NOMO-1 treated with dmso at 0.1 percent for 144 hours (cell line): ENCODE measurements around the gene ZBTB16.

Experiments used
- DNase-seq: peaks from one replicate; lab custom pipeline; 2025; ENCODE audit not compliant: unreplicated experiment; lab: John Stamatoyannopoulos, UW

Gene ZBTB16

DNA sequence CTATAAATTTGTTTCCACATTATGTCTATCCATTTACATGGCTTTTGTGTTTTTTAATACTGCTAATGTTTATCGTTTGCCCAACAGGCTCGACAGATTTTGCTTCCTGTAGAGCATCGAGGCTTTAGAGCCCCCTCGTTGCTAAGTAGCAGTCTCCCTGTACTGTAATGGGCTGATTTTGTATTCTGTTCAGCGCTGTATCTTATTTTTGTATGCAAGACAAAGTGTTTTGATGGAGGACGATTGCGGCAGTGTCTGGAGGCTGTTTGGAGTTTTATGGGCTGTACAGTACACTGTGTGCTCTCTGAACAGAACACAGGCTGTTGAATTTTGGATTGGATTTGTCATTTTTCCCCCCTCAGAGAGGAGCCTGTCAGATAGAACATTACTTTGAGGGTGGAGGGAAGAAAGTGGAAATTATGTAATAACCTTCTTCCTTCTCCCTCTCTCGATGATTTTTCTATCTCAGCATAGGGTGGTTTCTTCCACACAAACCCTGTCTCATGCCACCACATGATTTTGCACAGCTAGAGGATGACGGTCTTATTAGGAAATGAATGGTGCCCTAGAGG is 104.4 kb downstream of the ZBTB16 start:
- no peak for DNase-seq

DNA sequence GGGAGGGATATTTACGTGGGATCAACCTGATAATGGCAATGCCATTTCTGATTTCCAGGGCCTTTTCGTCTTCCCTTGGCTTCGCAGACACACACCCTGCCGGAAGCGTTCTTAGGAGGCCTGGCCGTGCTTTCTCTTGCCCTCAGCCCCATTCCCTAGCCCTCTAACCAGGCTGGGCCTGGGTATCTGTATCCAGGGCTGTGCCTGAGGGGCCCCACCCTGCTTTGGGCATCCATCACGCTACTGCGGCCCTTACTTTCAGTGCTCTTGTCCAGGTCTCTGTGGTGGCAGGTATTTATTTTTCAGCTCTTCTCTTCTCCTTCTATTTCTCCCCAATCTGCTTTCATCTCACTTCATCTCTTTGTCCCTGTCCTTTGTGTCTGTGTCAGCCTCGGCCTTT is 105.0 kb downstream of the ZBTB16 start:
- no peak for DNase-seq

GRCh38 chr11:114165326-114166230 is 106.1 kb downstream of the ZBTB16 start:
- DNase-seq, result no peak

- DNase-seq, result no peak
Measured at GRCh38 chr11:114166362-114166761, 106.9 kb downstream of the ZBTB16 start.

- DNase-seq, result peak; percentile 85
Measured at GRCh38 chr11:114166897-114167323, 107.4 kb downstream of the ZBTB16 start.

- DNase-seq, result no peak
Measured at GRCh38 chr11:114167355-114167754, 107.8 kb downstream of the ZBTB16 start.

DNA sequence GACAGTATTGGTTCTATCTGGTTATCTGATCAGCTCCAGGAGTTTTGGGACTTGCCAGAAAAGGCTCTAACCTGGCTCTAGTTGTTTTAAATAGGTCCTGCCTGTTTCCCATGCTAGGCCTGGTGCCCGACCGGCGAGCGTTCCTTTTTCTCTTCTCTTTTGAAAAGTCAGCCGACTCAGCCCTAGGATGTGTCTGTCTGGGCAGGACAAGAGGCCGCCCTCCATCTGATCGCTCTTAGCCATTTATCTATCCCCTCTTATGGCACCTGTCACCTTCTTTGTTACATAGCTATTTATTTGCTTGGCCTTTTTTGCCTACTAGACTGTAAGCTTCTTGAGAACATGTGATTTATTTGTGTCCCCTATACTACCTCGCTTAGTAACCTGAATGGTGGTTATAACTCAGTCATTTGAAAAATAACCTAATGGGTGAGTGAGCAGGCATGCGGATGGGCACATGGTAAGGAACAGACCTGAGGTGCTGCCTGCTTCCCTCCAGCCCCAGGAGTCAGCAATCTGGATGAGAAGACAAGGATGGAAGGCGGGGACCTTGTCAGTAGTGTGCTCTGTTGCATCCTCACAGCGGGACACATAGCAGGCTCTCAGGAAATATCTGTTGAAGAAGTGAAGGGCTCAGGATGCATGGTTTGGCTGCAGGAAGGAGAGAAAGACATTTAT is 108.4 kb downstream of the ZBTB16 start:
- no peak for DNase-seq

GRCh38 chr11:114168691-114169090 is 109.2 kb downstream of the ZBTB16 start:
- DNase-seq, result no peak

- no peak for DNase-seq
Measured at GRCh38 chr11:114169321-114169749, 109.8 kb downstream of the ZBTB16 start.

GRCh38 chr11:114169821-114170220 is 110.3 kb downstream of the ZBTB16 start:
- no peak for DNase-seq

DNA sequence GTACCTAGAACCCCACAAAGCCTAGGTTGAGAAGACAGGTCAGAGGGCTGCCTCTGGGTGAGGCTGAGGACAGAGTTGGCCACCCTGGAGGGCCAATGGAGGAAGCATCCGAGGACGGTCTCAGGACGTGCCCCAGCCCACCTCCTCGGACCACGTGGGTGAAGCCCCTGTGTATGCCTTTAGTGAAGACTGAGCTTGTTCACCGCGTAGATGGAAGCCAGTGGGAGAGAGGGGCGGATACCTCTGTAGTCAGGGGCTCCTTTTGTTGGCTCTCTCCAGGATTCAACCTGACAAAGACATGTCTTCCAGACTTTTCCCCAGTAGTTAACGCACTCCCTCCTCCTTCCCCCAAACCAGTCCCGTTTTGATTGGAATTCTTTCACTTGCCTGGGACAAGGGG is 110.7 kb downstream of the ZBTB16 start:
- DNase-seq, result no peak

DNA sequence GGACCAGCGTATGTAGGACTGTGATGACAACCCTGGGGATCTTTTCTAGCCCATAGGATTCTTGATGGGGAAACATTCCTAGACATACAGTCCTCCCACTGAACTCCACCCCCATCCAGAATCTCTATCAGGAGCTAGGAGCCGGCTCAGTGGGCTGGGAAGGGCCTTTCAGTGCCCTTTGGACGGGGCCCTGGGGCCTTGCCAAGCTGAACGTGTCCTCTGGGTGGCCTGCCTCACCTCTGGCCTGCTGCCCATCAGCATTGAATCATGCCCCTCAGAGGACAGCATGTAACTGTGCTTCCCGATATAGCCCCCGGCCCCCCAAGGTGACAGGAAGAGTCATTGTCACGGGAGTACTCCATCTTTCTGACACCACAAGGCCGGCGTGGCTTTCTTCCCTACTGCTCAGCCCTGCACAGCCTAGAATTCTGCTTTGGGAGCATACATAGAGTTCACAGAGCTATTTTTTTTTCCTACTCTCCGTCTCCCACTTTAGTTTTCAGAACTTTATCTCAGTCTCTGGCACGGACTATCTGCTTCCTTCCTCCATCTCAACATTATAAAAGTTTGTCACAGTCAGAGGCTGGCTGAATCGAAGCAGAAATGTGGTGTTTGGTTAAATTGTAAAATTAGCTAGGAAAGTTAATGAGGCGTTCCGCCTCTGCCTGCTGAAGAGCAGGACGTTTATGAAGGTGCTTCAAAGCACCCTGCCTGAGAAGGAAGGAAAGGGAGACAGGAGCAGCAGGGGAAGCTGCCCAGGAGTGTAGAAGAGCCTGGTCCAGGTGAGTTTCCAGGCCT is 111.9 kb downstream of the ZBTB16 start:
- DNase-seq, result no peak

GRCh38 chr11:114172055-114172861 is 112.7 kb downstream of the ZBTB16 start:
- no peak for DNase-seq

DNA sequence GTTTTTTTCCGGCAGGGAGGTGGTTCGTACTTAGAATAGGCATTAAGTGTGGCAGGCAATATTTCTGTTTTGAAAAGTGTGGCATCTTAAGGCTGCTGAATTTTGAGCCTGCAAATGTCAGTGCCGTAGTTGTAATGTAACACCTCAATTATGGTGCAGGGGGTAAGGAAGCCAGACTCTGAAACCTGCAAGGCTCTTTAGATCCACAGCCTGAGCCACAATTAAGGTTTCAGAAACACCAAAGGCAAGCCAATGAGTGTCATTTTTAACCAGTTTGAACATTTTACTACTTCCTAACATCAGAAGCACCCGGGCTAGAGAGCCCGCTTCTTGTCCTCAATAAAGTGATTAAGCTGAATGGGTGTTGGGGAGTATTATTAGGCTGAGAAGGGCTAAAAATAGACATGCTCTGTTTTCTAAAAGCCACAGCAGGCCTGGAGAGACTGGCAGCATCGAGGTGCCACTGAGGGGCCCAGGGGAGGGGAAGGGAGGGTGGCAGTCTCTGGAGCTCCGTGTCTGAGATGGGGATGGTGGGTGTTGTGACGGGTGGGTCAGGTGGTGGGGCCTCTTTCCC is 113.4 kb downstream of the ZBTB16 start:
- no peak for DNase-seq

GRCh38 chr11:114173843-114174242 is 114.3 kb downstream of the ZBTB16 start:
- DNase-seq, result no peak

DNA sequence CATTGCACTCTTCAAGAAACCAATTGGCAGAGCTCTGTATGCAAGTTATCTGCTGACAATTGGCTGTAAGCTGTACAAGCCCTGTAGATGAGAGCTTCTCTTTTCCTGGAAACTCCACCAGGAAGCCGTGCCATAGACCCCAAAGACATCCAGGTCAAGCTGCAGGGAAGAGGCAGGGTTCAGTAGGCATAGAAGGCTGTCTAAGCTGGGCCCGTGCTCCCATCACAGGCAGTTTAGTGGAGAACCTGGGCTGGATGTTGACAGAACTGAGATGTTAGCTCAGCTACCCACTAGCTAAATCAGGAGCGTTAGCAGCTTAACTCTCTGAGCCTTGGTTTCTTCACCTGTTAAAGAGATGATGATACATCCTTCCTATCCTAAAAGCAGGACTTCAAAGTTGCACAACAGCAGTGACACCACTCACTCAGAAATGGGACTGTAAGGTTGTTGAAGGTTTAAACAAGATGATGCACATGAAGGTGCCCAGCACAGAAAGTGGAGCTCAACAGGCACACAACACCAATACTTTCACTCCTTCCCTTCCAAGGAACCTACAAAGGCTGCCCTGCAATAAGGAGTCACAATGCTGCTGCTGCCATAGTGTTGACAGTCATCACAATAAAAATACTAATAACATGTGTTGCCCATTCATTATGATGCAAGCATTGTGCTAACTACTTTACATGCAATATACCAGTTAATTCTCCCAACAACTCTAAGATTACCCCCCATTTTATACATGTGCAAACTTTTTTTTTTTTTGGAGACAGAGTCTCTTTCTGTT is 115.4 kb downstream of the ZBTB16 start:
- no peak for DNase-seq

GRCh38 chr11:114175706-114176105 is 116.2 kb downstream of the ZBTB16 start:
- no peak for DNase-seq

DNA sequence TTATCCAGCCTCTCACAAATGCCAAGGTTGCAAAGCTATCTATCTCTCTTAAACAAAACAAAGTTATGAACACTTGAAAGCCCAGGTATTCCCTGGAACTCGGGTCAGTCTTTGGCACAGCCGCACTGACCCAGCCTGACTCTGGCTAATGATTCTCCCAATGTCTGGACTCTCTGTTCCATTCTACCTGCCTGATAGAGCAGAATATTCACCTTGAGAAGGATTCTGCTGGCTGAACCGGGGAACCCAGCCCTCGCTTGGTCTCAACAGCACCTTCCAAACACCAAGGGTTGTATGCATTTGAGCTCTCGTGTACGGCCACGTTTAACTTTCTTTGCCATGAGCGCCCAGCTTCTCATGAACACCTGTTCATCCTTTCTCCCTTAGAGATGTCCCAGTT is 116.8 kb downstream of the ZBTB16 start:
- DNase-seq, result no peak

- DNase-seq, result no peak
Measured at GRCh38 chr11:114178656-114179055, 119.1 kb downstream of the ZBTB16 start.
